ENCODE results near the gene ARRDC4.

ARRDC4 gene

DNA sequence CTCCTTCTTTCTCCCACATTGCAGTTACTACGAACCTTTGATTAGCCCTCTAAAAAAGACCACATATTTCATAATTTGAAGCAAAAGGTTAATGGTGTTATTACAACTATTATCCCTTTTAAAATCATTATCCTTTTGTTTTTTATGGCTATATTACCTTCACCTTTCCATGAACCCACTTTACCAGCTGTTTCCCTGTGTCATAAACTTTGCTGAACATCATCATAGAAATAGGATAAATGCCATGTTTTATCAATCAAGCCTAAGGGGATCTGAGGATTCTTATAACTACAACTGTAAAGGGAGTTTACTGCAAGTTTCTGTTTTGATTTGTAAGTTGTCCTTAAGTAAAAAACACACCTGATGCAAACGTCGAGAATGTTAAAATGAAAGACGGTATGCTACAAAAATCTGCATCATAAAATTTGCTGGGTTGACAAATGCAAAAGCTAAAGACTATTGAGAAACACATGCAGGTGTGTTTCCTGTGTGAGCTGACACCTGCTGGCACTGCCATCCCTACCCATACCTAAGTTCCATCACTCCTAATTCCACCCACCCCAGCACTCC lies 39.1 kb upstream of the ARRDC4 start:
- Histone ChIP-seq H3K79me2 (ENCODE audit: insufficient read depth, low read length) (no peaks in the 10 kb centered on the region), H3K9ac (ENCODE audit: low read depth, low read length, poor library complexity, severe bottlenecking) (no peak overlapping the region), H3K4me3 (ENCODE audit: low read length, poor library complexity, severe bottlenecking) (no peak overlapping the region), H4K20me1 (ENCODE audit: insufficient read depth, low read length, poor library complexity, severe bottlenecking) (no peaks in the 10 kb centered on the region), H2AFZ (ENCODE audit: low read length) (no peak overlapping the region), H3K9me3 (ENCODE audit: insufficient read depth, low read depth, low read length) (peaks cover 8% of the 10 kb centered on the region), H3K4me2 (ENCODE audit: low read depth, low read length, poor library complexity, severe bottlenecking) (no peak overlapping the region), H3K36me3 (ENCODE audit: insufficient read depth, low read length) (no peaks in the 10 kb centered on the region), H3K4me1 (ENCODE audit: insufficient read depth, low read length, poor library complexity, severe bottlenecking) (no peaks in the 10 kb centered on the region), H3K27me3 (ENCODE audit: insufficient read depth, low read length, poor library complexity, severe bottlenecking) (no peaks in the 10 kb centered on the region), H3F3A (ENCODE audit: low read depth) (no peaks in the 10 kb centered on the region), H3K9me2 (replicated peaks; ENCODE audit: low read depth, low read length) (no peaks in the 10 kb centered on the region)
- TF ChIP-seq EZH2phosphoT487 (IDR thresholded peaks at IDR 0.05; ENCODE audit: borderline replicate concordance): no peak
- TF ChIP-seq, protein P1, sequence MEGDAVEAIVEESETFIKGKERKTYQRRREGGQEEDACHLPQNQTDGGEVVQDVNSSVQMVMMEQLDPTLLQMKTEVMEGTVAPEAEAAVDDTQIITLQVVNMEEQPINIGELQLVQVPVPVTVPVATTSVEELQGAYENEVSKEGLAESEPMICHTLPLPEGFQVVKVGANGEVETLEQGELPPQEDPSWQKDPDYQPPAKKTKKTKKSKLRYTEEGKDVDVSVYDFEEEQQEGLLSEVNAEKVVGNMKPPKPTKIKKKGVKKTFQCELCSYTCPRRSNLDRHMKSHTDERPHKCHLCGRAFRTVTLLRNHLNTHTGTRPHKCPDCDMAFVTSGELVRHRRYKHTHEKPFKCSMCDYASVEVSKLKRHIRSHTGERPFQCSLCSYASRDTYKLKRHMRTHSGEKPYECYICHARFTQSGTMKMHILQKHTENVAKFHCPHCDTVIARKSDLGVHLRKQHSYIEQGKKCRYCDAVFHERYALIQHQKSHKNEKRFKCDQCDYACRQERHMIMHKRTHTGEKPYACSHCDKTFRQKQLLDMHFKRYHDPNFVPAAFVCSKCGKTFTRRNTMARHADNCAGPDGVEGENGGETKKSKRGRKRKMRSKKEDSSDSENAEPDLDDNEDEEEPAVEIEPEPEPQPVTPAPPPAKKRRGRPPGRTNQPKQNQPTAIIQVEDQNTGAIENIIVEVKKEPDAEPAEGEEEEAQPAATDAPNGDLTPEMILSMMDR (conservative IDR thresholded peaks at IDR 0.05; ENCODE audit: low read length): no peak

- Histone ChIP-seq H4K20me1 (ENCODE audit: insufficient read depth, low read length, poor library complexity, severe bottlenecking) (no peaks in the 10 kb centered on the region), H3K4me3 (ENCODE audit: low read length, poor library complexity, severe bottlenecking) (no peak overlapping the region), H3K36me3 (ENCODE audit: insufficient read depth, low read length) (no peaks in the 10 kb centered on the region), H2AFZ (ENCODE audit: low read length) (no peak overlapping the region), H3K4me2 (ENCODE audit: low read depth, low read length, poor library complexity, severe bottlenecking) (no peak overlapping the region), H3K4me1 (ENCODE audit: insufficient read depth, low read length, poor library complexity, severe bottlenecking) (no peaks in the 10 kb centered on the region), H3K27me3 (ENCODE audit: insufficient read depth, low read length, poor library complexity, severe bottlenecking) (no peaks in the 10 kb centered on the region), H3K9me3 (ENCODE audit: insufficient read depth, low read depth, low read length) (peaks cover 15% of the 10 kb centered on the region; the same call in 1 of the 2 replicates), H3K9ac (ENCODE audit: low read depth, low read length, poor library complexity, severe bottlenecking) (no peak overlapping the region), H3K79me2 (ENCODE audit: insufficient read depth, low read length) (no peaks in the 10 kb centered on the region), H3K9me2 (replicated peaks; ENCODE audit: low read depth, low read length) (no peaks in the 10 kb centered on the region), H3F3A (ENCODE audit: low read depth) (no peaks in the 10 kb centered on the region)
- TF ChIP-seq, protein P1 (conservative IDR thresholded peaks at IDR 0.05; ENCODE audit: low read length): no peak
- TF ChIP-seq EZH2phosphoT487 (IDR thresholded peaks at IDR 0.05; ENCODE audit: borderline replicate concordance): no peak
Measured at GRCh38 chr15:97929456-97930229, 30.9 kb upstream of the ARRDC4 start.

GRCh38 chr15:97930230-97930629 lies 30.3 kb upstream of the ARRDC4 start:
- Histone ChIP-seq H3K79me2 (ENCODE audit: insufficient read depth, low read length) (no peaks in the 10 kb centered on the region), H2AFZ (ENCODE audit: low read length) (no peak overlapping the region), H3K9me3 (ENCODE audit: insufficient read depth, low read depth, low read length) (peaks cover 11% of the 10 kb centered on the region; the same call in 1 of the 2 replicates), H3F3A (ENCODE audit: low read depth) (no peaks in the 10 kb centered on the region), H3K27me3 (ENCODE audit: insufficient read depth, low read length, poor library complexity, severe bottlenecking) (no peaks in the 10 kb centered on the region), H3K4me1 (ENCODE audit: insufficient read depth, low read length, poor library complexity, severe bottlenecking) (no peaks in the 10 kb centered on the region), H3K4me2 (ENCODE audit: low read depth, low read length, poor library complexity, severe bottlenecking) (no peak overlapping the region), H3K9ac (ENCODE audit: low read depth, low read length, poor library complexity, severe bottlenecking) (no peak overlapping the region), H4K20me1 (ENCODE audit: insufficient read depth, low read length, poor library complexity, severe bottlenecking) (no peaks in the 10 kb centered on the region), H3K4me3 (ENCODE audit: low read length, poor library complexity, severe bottlenecking) (no peak overlapping the region), H3K36me3 (ENCODE audit: insufficient read depth, low read length) (no peaks in the 10 kb centered on the region), H3K9me2 (replicated peaks; ENCODE audit: low read depth, low read length) (no peaks in the 10 kb centered on the region)
- TF ChIP-seq, protein P1 (conservative IDR thresholded peaks at IDR 0.05; ENCODE audit: low read length): no peak
- no peak for TF ChIP-seq EZH2phosphoT487 (IDR thresholded peaks at IDR 0.05; ENCODE audit: borderline replicate concordance)
